ENCODE measurements around the gene RNF166. TPM values are rescaled to one million over a fixed set of nuclear protein-coding genes. Genes with fewer than 3 reads are reported as not detected.

Gene RNF166
- polyA plus RNA-seq, 1 donor: 14.6 TPM

GRCh38 chr16:88705801-88706228, 393 bp downstream of the RNF166 start:
- DNase-seq: no peak

GRCh38 chr16:88705076-88705684, 1.0 kb downstream of the RNF166 start:
- no peak for DNase-seq

GRCh38 chr16:88703486-88704309, 2.5 kb downstream of the RNF166 start:
- DNase-seq: no peak

GRCh38 chr16:88702371-88703210, 3.6 kb downstream of the RNF166 start:
- DNase-seq: no peak

GRCh38 chr16:88701581-88702370, 4.4 kb downstream of the RNF166 start:
- no peak for DNase-seq

- DNase-seq: peak; percentile 64
Measured at GRCh38 chr16:88700636-88701482, 5.3 kb downstream of the RNF166 start.

GRCh38 chr16:88700322-88700635, 5.9 kb downstream of the RNF166 start:
- DNase-seq: no peak

GRCh38 chr16:88699180-88699579, 7.0 kb downstream of the RNF166 start:
- no peak for DNase-seq

GRCh38 chr16:88698646-88699045, 7.6 kb downstream of the RNF166 start:
- no peak for DNase-seq

- no peak for DNase-seq
Measured at GRCh38 chr16:88697831-88698615, 8.2 kb downstream of the RNF166 start.

GRCh38 chr16:88697116-88697830, 8.9 kb downstream of the RNF166 start:
- no peak for DNase-seq

- no peak for DNase-seq
Measured at GRCh38 chr16:88696441-88696840, 9.8 kb downstream of the RNF166 start.

GRCh38 chr16:88695753-88696152, 10.5 kb downstream of the RNF166 start:
- DNase-seq: no peak

- no peak for DNase-seq
Measured at GRCh38 chr16:88695218-88695617, 11.0 kb downstream of the RNF166 start.

- DNase-seq: no peak
Measured at GRCh38 chr16:88694221-88695087, 11.8 kb downstream of the RNF166 start.

- no peak for DNase-seq
Measured at GRCh38 chr16:88693420-88694177, 12.6 kb downstream of the RNF166 start.

GRCh38 chr16:88692861-88693260, 13.3 kb downstream of the RNF166 start:
- no peak for DNase-seq

- DNase-seq: no peak
Measured at GRCh38 chr16:88691924-88692560, 14.2 kb downstream of the RNF166 start.
